AG04450 (cell line): ENCODE data around the gene TEKTIP1. TPM values are rescaled to one million over a fixed set of nuclear protein-coding genes. Genes with fewer than 3 reads are reported as not detected.

Source experiments
- CTCF ChIA-PET: fragments of 300-600, 350-600 bp; formaldehyde crosslinking; extraction: SDS; loops from one replicate; lab custom pipeline; 2022; ENCODE audit warnings: antibody characterized with exemption, inconsistent platforms; lab: Charles Lee
- POLR2A ChIA-PET: fragments of 350-600 bp; formaldehyde crosslinking; extraction: SDS; loops from one replicate; lab custom pipeline; 2021; ENCODE audit warnings: antibody characterized with exemption, inconsistent platforms; lab: Yijun Ruan, JAX
- DNase-seq: peaks from one replicate; pipeline ENCODE4 v3.0.0-alpha.2; 2011; ENCODE audit warnings: low read depth, low spot score
- H3K27ac ChIP-seq: one replicate; pipeline ENCODE4 v1.5.1; 2012; ENCODE audit warnings: low read depth, low read length, control low read depth
- H3K27me3 ChIP-seq: one replicate; pipeline ENCODE4 v1.6.0; 2012; ENCODE audit warnings: low read length; ENCODE audit not compliant: control insufficient read depth, insufficient read depth
- H3K4me3 ChIP-seq: 2 replicates; pipeline ENCODE4 v1.5.1; 2011; ENCODE audit warnings: mild to moderate bottlenecking, low read depth, low read length, control low read depth
- H3K9me3 ChIP-seq: 2 replicates; pipeline ENCODE4 v1.5.1; 2012; ENCODE audit warnings: low read length; ENCODE audit not compliant: control insufficient read depth, insufficient read depth
- polyA plus RNA-seq: library from polyadenylated mRNA; depleted of rRNA; stranded (reverse); fragments of >200 nt; gene quantifications from 2 replicates; pipeline ENCODE4 v1.2.3, GENCODE V29; 2011
- TF ChIP-seq, protein P1 (sequence below): IDR thresholded peaks from 2 replicates; pipeline ENCODE4 v1.5.1; 2011; ENCODE audit warnings: low read depth, low read length, control low read depth, inconsistent platforms

The TEKTIP1 gene
- polyA plus RNA-seq, 1 experiment, result not detected

DNA sequence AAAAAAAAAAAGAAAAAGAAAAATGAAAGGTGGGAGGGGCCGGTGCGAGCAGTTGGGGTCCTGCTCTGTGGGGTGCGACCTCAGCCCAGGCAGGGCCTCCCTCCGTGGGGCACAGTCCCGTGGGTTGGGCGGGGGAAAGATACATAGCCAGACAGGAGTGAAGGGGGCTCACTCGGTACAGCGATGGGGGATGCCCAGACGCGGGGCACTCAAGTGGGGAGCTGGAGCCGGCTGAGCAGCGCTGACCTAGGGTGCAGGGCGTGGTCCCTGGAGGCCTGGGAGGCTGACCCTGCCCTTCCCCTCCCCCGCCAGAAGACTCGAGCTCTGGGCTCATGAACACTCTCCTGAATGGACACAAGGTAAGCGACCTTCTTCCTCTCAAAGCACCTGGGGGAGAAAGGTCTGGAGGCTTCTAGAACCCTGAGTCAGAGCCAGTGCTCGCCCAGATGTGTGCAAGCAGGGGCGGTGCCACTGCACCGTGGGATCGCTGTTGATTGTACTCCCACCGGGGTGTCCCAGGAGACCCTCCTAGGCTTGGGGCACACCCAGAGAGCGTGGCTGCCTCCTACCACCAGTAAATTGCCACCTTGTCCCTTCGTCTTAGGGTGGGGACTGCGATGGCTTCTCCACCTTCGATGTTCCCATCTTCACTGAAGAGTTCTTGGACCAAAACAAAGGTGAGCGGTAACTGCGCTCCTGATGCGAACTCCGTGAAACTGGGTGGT, 37.1 kb downstream of the TEKTIP1 start:
- POLR2A ChIA-PET, result no interaction called here
- CTCF ChIA-PET, result interaction anchor here (0.6 kb wide), 1 partner anchor 691 kb away, joined by 3 read pairs; no protein-coding TSS in a partner anchor
- Histone ChIP-seq H3K27me3 (no peaks in the 10 kb centered on the region), H3K9me3 (no peaks in the 10 kb centered on the region; the same call in 1 of the 2 replicates), H3K4me3 (no peak overlapping the region; the same call in 1 of the 2 replicates), H3K27ac (no peak overlapping the region)
- no peak for DNase-seq
- TF ChIP-seq, protein P1, sequence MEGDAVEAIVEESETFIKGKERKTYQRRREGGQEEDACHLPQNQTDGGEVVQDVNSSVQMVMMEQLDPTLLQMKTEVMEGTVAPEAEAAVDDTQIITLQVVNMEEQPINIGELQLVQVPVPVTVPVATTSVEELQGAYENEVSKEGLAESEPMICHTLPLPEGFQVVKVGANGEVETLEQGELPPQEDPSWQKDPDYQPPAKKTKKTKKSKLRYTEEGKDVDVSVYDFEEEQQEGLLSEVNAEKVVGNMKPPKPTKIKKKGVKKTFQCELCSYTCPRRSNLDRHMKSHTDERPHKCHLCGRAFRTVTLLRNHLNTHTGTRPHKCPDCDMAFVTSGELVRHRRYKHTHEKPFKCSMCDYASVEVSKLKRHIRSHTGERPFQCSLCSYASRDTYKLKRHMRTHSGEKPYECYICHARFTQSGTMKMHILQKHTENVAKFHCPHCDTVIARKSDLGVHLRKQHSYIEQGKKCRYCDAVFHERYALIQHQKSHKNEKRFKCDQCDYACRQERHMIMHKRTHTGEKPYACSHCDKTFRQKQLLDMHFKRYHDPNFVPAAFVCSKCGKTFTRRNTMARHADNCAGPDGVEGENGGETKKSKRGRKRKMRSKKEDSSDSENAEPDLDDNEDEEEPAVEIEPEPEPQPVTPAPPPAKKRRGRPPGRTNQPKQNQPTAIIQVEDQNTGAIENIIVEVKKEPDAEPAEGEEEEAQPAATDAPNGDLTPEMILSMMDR, result no peak

DNA sequence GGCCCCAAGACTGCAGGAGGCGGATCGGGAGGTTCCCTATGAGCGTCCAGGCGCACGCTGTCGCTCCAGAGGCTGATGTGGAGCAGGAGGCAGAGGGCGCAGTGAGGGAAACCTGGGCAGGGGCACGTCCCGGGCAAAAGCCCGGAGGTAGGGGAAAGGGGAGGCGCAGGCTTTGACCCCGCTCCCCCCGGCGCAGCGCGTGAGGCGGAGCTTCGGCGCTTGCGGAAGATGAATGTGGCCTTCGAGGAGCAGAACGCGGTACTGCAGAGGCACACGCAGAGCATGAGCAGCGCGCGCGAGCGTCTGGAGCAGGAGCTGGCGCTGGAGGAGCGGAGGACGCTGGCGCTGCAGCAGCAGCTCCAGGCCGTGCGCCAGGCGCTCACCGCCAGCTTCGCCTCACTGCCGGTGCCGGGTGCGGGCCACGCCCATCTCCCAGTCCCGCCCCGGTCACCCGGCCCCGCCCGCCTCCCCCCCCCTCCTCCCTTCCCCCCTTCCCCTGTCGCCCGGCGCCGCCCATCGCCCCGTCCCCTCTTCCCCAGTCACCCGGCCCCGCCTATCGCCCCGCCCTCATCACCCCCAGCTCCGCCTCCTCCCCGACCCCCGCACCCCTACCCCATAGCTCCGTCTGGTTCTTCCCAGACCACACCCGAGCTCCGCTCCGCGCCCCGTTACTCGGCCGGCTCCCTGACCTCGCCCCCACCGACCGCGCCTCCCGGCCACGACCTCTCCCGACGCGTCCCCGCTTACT, 37.9 kb downstream of the TEKTIP1 start:
- ChIA-PET CTCF (interaction anchor here (0.6 kb wide), 1 partner anchor 691 kb away, joined by 3 read pairs; no protein-coding TSS in a partner anchor), POLR2A (no interaction called here)
- no peak for DNase-seq
- no peaks in the 10 kb centered on the region for H3K27me3 ChIP-seq
- H3K4me3 ChIP-seq, result peak overlapping the region; percentile 17; the same call in 1 of the 2 replicates
- no peaks in the 10 kb centered on the region; the same call in 1 of the 2 replicates for H3K9me3 ChIP-seq
- TF ChIP-seq, protein P1, result no peak
- no peak overlapping the region for H3K27ac ChIP-seq

DNA sequence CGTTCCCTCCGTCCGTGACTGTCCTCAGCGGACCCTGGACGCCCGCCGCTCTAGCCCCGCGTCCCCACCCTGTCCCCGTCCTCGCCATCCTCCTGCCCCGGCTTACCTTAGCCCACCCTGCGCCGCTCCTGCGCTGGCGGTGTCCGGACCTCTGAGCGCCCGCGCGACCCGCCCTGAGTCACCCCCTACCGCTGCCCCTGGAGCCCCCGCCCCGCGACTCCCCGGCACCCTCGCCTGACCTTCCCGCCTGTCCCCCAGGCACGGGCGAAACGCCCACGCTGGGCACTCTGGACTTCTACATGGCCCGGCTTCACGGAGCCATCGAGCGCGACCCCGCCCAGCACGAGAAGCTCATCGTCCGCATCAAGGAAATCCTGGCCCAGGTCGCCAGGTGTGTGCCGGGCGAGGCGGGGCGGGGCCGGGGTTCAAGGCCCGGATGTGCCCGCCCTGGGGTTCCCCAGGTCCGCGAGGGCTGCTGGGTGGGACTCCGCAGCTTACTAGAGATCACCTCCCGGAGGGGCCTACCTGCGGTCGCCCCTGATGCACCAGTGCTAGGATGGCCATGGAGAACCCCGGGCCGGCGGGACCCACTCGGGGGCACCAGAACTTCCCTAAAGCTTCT, 38.9 kb downstream of the TEKTIP1 start:
- H3K27ac ChIP-seq, result no peak overlapping the region

DNA sequence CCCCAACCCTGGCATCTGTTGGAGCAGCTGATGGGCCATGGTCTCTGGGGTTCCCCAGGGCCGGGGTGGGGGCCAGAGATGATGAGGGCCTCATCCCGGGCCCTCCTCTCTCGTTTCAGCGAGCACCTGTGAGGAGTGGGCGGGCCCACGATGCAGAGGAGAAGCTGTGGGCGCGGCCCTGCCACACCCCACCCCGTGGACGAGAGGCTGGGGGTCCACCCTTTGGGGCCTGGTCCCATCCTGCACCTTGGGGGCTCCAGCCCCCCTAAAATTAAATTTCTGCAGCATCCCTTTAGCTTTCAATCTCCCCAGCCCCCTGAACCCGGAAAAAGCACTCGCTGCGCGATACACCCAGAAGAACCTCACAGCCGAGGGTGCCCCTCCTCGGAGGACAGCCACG, 39.4 kb downstream of the TEKTIP1 start:
- Histone ChIP-seq H3K4me3 (no peak overlapping the region), H3K27me3 (no peaks in the 10 kb centered on the region), H3K27ac (no peak overlapping the region), H3K9me3 (no peaks in the 10 kb centered on the region; the same call in 1 of the 2 replicates)
- TF ChIP-seq, protein P1, result no peak
- ChIA-PET CTCF (no interaction called here), POLR2A (no interaction called here)
- no peak for DNase-seq

More for the DNA sequence above, 38.9 kb downstream of the TEKTIP1 start:
- Histone ChIP-seq H3K9me3 (no peaks in the 10 kb centered on the region; the same call in 1 of the 2 replicates), H3K4me3 (no peak overlapping the region), H3K27me3 (no peaks in the 10 kb centered on the region)
- no peak for DNase-seq
- ChIA-PET CTCF (no interaction called here), POLR2A (no interaction called here)
- TF ChIP-seq, protein P1, result no peak
